Mesothelial cell of epicardium (in vitro differentiated cells): ENCODE results near the gene COX5B. TPM values are rescaled to one million over a fixed set of nuclear protein-coding genes. Genes with fewer than 3 reads are reported as not detected.
"Not testable (repeated sequence)": the region's sequence is repeated elsewhere in the genome, so short reads cannot be mapped to it uniquely, and the experiment has no call there.

Source experiments
- DNase-seq, 2 experiments: peaks; one replicate each; pipeline ENCODE4 v3.0.0; 2021; ENCODE audit warnings: low spot score in 2 of 2; ENCODE audit not compliant: unreplicated experiment in 2 of 2
- H3K27ac Mint-ChIP-seq: 2 replicates; pipeline ENCODE4 v1.8.0; 2021; ENCODE audit warnings: mixed read lengths
- H3K27me3 Mint-ChIP-seq: 2 replicates; pipeline ENCODE4 v1.8.0; 2021; ENCODE audit warnings: low read depth, mixed read lengths
- H3K36me3 Mint-ChIP-seq: 2 replicates; pipeline ENCODE4 v1.8.0; 2021; ENCODE audit warnings: mixed read lengths
- H3K4me1 Mint-ChIP-seq: 2 replicates; pipeline ENCODE4 v1.8.0; 2021; ENCODE audit warnings: mixed read lengths
- H3K4me3 Mint-ChIP-seq: 2 replicates; pipeline ENCODE4 v1.8.0; 2021; ENCODE audit warnings: mild to moderate bottlenecking, moderate library complexity, mixed read lengths
- H3K9me3 Mint-ChIP-seq: 2 replicates; pipeline ENCODE4 v1.8.0; 2021; ENCODE audit warnings: mixed read lengths
- CTCF ChIP-seq: fragments of 200-600 bp; sonication (generic); IDR thresholded peaks from one replicate; pipeline ENCODE4 v1.5.0; 2021; ENCODE audit warnings: antibody characterized with exemption; ENCODE audit not compliant: unreplicated experiment
- total RNA-seq: library from RNA; stranded (reverse); gene quantifications from 3 replicates; pipeline ENCODE4 v1.2.1, GENCODE V29; 2021

The COX5B gene
- total RNA-seq, 1 donor from 2014 or later: 144 TPM

GRCh38 chr2:97663626-97663961, 17.7 kb downstream of the COX5B start:
- no peak overlapping the region for H3K27ac Mint-ChIP-seq

GRCh38 chr2:97663962-97664635, 18.2 kb downstream of the COX5B start, which contains the start of gene ACTR1B:
Gene ACTR1B, minus strand, starts transcription at chr2:97664044. Its CDS starts 154 bp downstream, at chr2:97663890.
- peak; percentile 57 for TF ChIP-seq CTCF
- Mint-ChIP-seq H3K27me3 (no peaks in the 10 kb centered on the region), H3K27ac (peak within 1 kb of the TSS; percentile 99), H3K4me3 (peak within 1 kb of the TSS; percentile 83), H3K9me3 (no peaks in the 10 kb centered on the region), H3K36me3 (peaks cover 3% of the 10 kb centered on the region), H3K4me1 (peaks cover 18% of the 10 kb centered on the region)
- peak; percentile 95 to 98 for DNase-seq

More at GRCh38 chr2:97663626-97663961, 17.7 kb downstream of the COX5B start:
- no peak for DNase-seq
- Mint-ChIP-seq H3K27me3 (no peaks in the 10 kb centered on the region), H3K4me3 (peak overlapping the region; percentile 80), H3K36me3 (peaks cover 5% of the 10 kb centered on the region), H3K9me3 (no peaks in the 10 kb centered on the region), H3K4me1 (peaks cover 18% of the 10 kb centered on the region)
- TF ChIP-seq CTCF: no peak

DNA sequence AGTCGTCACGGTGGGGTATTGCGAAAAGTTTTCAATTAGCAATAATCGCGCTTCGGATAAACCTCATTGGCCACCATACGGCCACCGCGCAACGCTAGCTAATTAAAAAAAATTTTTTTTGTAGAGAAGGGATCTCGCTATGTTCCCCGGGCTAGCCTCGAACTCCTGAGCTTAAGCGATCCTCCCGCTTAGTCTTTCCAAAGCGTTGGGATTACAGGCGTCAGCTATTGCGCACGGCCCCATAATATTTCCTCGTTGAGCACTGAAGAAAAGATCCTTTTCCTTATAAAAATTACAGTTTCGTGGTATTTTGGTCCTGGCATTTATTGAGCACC, 18.7 kb downstream of the COX5B start:
- peaks cover 18% of the 10 kb centered on the region for H3K4me1 Mint-ChIP-seq
- peak; percentile 18 for TF ChIP-seq CTCF
- peaks cover 3% of the 10 kb centered on the region for H3K36me3 Mint-ChIP-seq
- H3K9me3 Mint-ChIP-seq: no peaks in the 10 kb centered on the region
- peak overlapping the region; percentile 99 for H3K27ac Mint-ChIP-seq
- H3K27me3 Mint-ChIP-seq: no peaks in the 10 kb centered on the region
- H3K4me3 Mint-ChIP-seq: peak overlapping the region; percentile 83
- DNase-seq: no peak

- no peak within 1 kb of the TSS for H3K4me3 Mint-ChIP-seq
- H3K36me3 Mint-ChIP-seq: peaks cover 3% of the 10 kb centered on the region
- DNase-seq: no peak
- no peak within 1 kb of the TSS for H3K27ac Mint-ChIP-seq
- no peaks in the 10 kb centered on the region for H3K9me3 Mint-ChIP-seq
- peaks cover 16% of the 10 kb centered on the region for H3K4me1 Mint-ChIP-seq
- no peaks in the 10 kb centered on the region for H3K27me3 Mint-ChIP-seq
- no peak for TF ChIP-seq CTCF
Observed at GRCh38 chr2:97669448-97669847, 23.6 kb downstream of the COX5B start, which contains the start of gene C2orf92. Gene C2orf92, plus strand, starts transcription at chr2:97669713. Its CDS starts 76 bp downstream, at chr2:97669789.

DNA sequence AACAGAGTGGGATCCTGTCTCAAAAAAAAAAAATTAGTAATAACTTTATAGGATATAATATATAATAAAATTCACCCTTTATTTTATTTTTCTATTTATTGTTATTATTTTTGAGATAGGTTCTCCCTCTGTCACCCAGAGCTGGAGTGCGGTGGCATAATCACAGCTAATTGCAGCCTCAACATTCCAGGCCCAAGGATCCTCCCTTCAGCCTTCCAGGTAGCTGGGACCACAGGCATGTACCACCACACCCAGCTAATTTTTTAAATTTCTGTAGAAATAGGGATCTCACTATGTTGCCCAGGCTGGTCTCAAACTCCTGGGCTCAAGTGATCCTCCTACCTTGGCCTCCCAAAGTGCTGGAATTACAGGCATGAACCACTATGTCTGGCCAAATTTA, 24.6 kb downstream of the COX5B start:
- H3K27ac Mint-ChIP-seq: no peak overlapping the region
- H3K36me3 Mint-ChIP-seq: peaks cover 3% of the 10 kb centered on the region
- DNase-seq: no peak
- H3K9me3 Mint-ChIP-seq: no peaks in the 10 kb centered on the region
- TF ChIP-seq CTCF: no peak
- H3K27me3 Mint-ChIP-seq: no peaks in the 10 kb centered on the region
- H3K4me1 Mint-ChIP-seq: peaks cover 21% of the 10 kb centered on the region
- H3K4me3 Mint-ChIP-seq: no peak overlapping the region

- no peak for TF ChIP-seq CTCF
- Mint-ChIP-seq H3K4me3 (no peak overlapping the region), H3K27me3 (no peaks in the 10 kb centered on the region), H3K27ac (no peak overlapping the region), H3K9me3 (no peaks in the 10 kb centered on the region), H3K36me3 (peaks cover 3% of the 10 kb centered on the region), H3K4me1 (peaks cover 23% of the 10 kb centered on the region)
- DNase-seq: peak in 1 of 2 experiments; percentile 20
Observed at GRCh38 chr2:97671526-97671925, 25.7 kb downstream of the COX5B start.

DNA sequence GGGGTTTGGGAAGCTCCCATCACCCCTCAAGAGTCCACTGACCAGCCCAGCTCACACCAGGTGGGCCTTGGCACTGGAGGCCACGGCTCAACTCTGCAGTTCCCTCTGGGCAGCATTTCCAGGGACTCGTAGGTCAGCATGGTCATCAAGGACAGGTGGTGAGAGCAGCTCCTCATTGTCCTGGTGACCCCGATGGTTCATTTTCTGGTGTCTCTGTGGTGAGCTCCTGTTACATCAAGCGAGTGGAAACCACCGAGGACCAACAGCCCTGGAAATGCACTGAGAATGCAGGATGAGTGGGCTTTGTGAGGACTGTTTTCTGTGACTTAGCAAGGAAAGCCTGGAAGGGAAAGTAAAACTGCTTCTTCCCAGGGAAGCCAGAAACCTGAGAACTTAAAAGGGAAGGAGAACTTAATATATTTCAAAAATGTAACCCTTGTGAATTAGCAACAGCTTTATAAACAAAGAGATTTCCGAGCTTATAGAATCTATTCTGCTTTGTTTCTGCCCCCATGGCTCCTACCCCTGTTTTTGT, 26.8 kb downstream of the COX5B start:
- not testable (repeated sequence) for H3K4me3 Mint-ChIP-seq, H3K36me3 Mint-ChIP-seq, H3K27me3 Mint-ChIP-seq, H3K9me3 Mint-ChIP-seq
- Mint-ChIP-seq H3K4me1 (peaks cover 23% of the 10 kb centered on the region), H3K27ac (peak overlapping the region; percentile 34)
- peak in 1 of 2 experiments; percentile 22 for DNase-seq
